Activated B cell treated with CpG ODN at 0.5 μM for 24 hours (primary cell): ENCODE measurements around the gene KCNJ16. TPM values are rescaled to one million over a fixed set of nuclear protein-coding genes. Genes with fewer than 3 reads are reported as not detected.

Source experiments
- ATAC-seq: fragments of 200-7000 bp; cut with Tn5 transposase; one replicate; pipeline ENCODE4 v1.10.0; 2021; ENCODE audit warnings: low read depth, mild to moderate bottlenecking, moderate library complexity
- CTCF ChIA-PET: fragments of 350-600 bp; sonication (Branson Sonifier 250); formaldehyde crosslinking; loops from one replicate; lab custom pipeline; 2021; ENCODE audit warnings: antibody characterized with exemption; lab: Charles Lee
- POLR2A ChIA-PET: fragments of 350-600 bp; sonication (Branson Sonifier 250); formaldehyde crosslinking; loops from one replicate; lab custom pipeline; 2021; ENCODE audit warnings: antibody characterized with exemption; lab: Charles Lee
- DNase-seq: peaks from one replicate; pipeline ENCODE4 v3.0.0; 2022
- H3K27ac Mint-ChIP-seq: one replicate; pipeline ENCODE4 v1.8.0; 2020; ENCODE audit warnings: mixed read lengths
- H3K27me3 Mint-ChIP-seq: one replicate; pipeline ENCODE4 v1.8.0; 2021; ENCODE audit warnings: mixed read lengths
- H3K36me3 Mint-ChIP-seq: one replicate; pipeline ENCODE4 v1.8.0; 2021; ENCODE audit warnings: low read depth, mixed read lengths
- H3K4me1 Mint-ChIP-seq: one replicate; pipeline ENCODE4 v1.8.0; 2021; ENCODE audit warnings: mixed read lengths
- H3K4me3 Mint-ChIP-seq: one replicate; pipeline ENCODE4 v1.8.0; 2020; ENCODE audit warnings: mild to moderate bottlenecking, mixed read lengths
- H3K9me3 Mint-ChIP-seq: one replicate; pipeline ENCODE4 v1.8.0; 2020; ENCODE audit warnings: mixed read lengths
- CTCF ChIP-seq: fragments of 200-600 bp; IDR thresholded peaks from one replicate; pipeline ENCODE4 v1.8.0; 2022; ENCODE audit warnings: antibody characterized with exemption, mild to moderate bottlenecking
- intact Hi-C: fragments of 100-400 bp; cut with micrococcal nuclease; formaldehyde crosslinking; loops from one replicate; pipeline ENCODE4 v1.15.1; 2024
- total RNA-seq: library from RNA; stranded (reverse); gene quantifications from 2 replicates; pipeline ENCODE4 v1.2.3, GENCODE V29; 2022

KCNJ16 gene
- total RNA-seq, 1 donor from 2014 or later: not detected

- ATAC-seq: no peak
These were observed 45.4 kb downstream of the KCNJ16 start for GRCh38 chr17:70120425-70120824.

GRCh38 chr17:70121126-70121525 is 46.1 kb downstream of the KCNJ16 start:
- H3K27me3 Mint-ChIP-seq: peaks cover 2% of the 10 kb centered on the region
- POLR2A ChIA-PET: no interaction called here
- peaks cover 3% of the 10 kb centered on the region for H3K9me3 Mint-ChIP-seq

More at GRCh38 chr17:70120425-70120824, 45.4 kb downstream of the KCNJ16 start:
- H3K9me3 Mint-ChIP-seq: peaks cover 3% of the 10 kb centered on the region
- H3K27ac Mint-ChIP-seq: no peak overlapping the region
- POLR2A ChIA-PET: no interaction called here
- peaks cover 2% of the 10 kb centered on the region for H3K27me3 Mint-ChIP-seq
- intact Hi-C loops: no loop called here
- H3K4me1 Mint-ChIP-seq: no peaks in the 10 kb centered on the region
- no peak for DNase-seq
- TF ChIP-seq CTCF: no peak
- CTCF ChIA-PET: no interaction called here
- H3K4me3 Mint-ChIP-seq: no peak overlapping the region
- H3K36me3 Mint-ChIP-seq: no peaks in the 10 kb centered on the region

DNA sequence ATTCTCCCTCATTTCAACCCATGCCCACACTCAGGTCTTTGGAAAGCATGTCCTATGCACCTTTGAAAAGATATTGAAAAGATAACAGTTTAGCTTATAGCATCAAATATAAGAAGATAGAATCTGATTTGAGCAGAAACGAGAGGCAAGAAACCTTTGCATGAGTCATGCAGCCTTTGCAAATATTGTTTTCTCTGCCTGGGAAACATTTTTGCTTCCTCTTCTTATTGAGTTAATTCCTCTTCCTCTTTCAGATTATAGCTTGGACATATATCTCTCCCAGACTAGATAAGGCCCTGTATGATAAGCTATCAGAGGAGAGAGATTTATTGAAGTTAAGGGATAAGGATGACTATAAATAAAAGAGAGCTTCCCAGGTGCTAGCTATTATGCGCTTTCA is 48.2 kb downstream of the KCNJ16 start:
- Mint-ChIP-seq H3K36me3 (no peaks in the 10 kb centered on the region), H3K4me3 (no peak overlapping the region), H3K27me3 (peaks cover 2% of the 10 kb centered on the region), H3K27ac (no peak overlapping the region), H3K4me1 (no peaks in the 10 kb centered on the region), H3K9me3 (peaks cover 3% of the 10 kb centered on the region)
- ChIA-PET POLR2A (no interaction called here), CTCF (no interaction called here)
- ATAC-seq: no peak
- intact Hi-C loops: no loop called here
- no peak for TF ChIP-seq CTCF
- no peak for DNase-seq

More at GRCh38 chr17:70121126-70121525, 46.1 kb downstream of the KCNJ16 start:
- CTCF ChIA-PET: no interaction called here
- Mint-ChIP-seq H3K36me3 (no peaks in the 10 kb centered on the region), H3K4me3 (no peak overlapping the region), H3K27ac (no peak overlapping the region), H3K4me1 (no peaks in the 10 kb centered on the region)
- ATAC-seq: no peak
- no peak for TF ChIP-seq CTCF
- intact Hi-C loops: no loop called here
- no peak for DNase-seq

DNA sequence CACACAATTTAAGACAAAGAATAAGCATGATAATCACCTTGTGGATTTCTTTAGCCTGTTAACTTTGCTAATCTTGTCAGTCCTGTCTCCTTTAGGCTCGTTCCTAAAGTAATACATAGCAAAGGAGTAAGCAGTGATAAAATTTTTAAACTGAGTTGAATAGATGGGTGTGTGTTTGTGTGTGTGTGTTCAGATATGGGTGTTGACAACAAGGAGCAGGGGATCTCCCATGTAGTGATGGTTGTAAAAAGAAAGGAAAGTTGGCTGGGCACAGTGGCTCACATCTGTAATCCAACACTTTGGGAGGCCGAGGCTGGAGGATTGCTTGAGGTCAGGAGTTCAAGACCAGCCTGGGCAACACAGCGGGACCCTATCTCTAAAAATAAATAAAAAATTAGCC is 49.7 kb downstream of the KCNJ16 start:
- Mint-ChIP-seq H3K4me3 (no peak overlapping the region), H3K4me1 (no peaks in the 10 kb centered on the region), H3K27me3 (peaks cover 2% of the 10 kb centered on the region), H3K36me3 (no peaks in the 10 kb centered on the region), H3K27ac (no peak overlapping the region), H3K9me3 (peaks cover 3% of the 10 kb centered on the region)
- DNase-seq (no peak), ATAC-seq (no peak)
- POLR2A ChIA-PET: interaction anchor here (0.5 kb wide), 1 partner anchor 14 kb away, joined by 3 read pairs; no protein-coding TSS in a partner anchor
- no peak for TF ChIP-seq CTCF
- CTCF ChIA-PET: no interaction called here
- intact Hi-C loops: no loop called here

DNA sequence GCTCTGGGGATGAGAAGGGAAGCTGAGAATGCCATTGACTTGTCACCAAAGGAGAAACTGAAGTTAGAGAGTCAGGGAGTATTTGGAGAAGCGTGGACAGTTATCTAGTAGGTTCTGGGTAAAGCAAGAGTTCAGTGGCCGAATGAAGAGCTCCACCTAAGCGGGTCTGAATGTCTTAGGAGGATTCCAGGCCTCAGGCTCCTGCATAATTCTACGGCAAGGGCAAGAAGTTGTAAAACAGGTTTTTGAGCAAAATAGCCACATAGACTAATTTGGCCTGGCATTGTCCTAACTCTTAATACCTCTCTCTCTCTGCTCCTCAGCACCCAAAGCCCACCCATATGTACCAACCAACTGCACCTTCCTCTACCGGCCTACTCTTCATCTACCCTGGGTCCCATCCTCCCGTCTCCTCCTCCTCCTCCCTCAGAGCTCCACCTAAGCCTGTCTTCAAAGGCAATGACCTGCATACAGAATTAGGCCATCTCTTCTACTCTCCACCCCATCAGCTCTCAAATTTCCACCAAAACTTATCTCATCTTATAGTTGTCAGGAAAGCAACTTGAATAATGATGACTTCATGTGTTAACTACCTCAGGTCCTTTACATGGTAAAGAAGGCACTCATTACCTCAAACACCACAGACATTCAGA is 52.3 kb downstream of the KCNJ16 start:
- H3K4me1 Mint-ChIP-seq: no peaks in the 10 kb centered on the region

More for the DNA sequence above, 52.3 kb downstream of the KCNJ16 start:
- Mint-ChIP-seq H3K36me3 (no peaks in the 10 kb centered on the region), H3K27ac (no peak overlapping the region), H3K4me3 (no peak overlapping the region), H3K9me3 (no peaks in the 10 kb centered on the region), H3K27me3 (no peaks in the 10 kb centered on the region)
- TF ChIP-seq CTCF: no peak
- intact Hi-C loops: no loop called here
- no peak for ATAC-seq
- DNase-seq: no peak
- POLR2A ChIA-PET: no interaction called here
- CTCF ChIA-PET: no interaction called here
